GM18867 (cell line): ENCODE measurements around the gene DHX38.
A peak's percentile ranks its signal among the peaks of the same experiment; 100 is the strongest.
"Not testable (repeated sequence)": the region's sequence is repeated elsewhere in the genome, so short reads cannot be mapped to it uniquely, and the experiment has no call there.

Experiments used
- ATAC-seq: cut with Tn5 transposase; IDR thresholded peaks from one replicate; pipeline ENCODE4 v1.9.1; 2021; ENCODE audit warnings: mild to moderate bottlenecking, moderate library complexity; ENCODE audit not compliant: unreplicated experiment

Gene DHX38

GRCh38 chr16:72093448-72094265 is at the start of gene DHX38, which contains the start of gene TXNL4B:
TSS of gene DHX38 (plus strand) at chr16:72093847. CDS start at chr16:72096158, 2,311 bp downstream.
TSS of gene TXNL4B (minus strand) at chr16:72093620. CDS start at chr16:72090749, 2,871 bp downstream.
- peak; percentile 97 for ATAC-seq

- ATAC-seq, result no peak
These were observed 49.4 kb upstream of the DHX38 start for GRCh38 chr16:72044296-72044695.

- no peak for ATAC-seq
These were observed 48.8 kb upstream of the DHX38 start for GRCh38 chr16:72044825-72045359.

GRCh38 chr16:72049110-72049509 is 44.5 kb upstream of the DHX38 start:
- no peak for ATAC-seq

GRCh38 chr16:72050769-72051464 is 42.7 kb upstream of the DHX38 start:
- no peak for ATAC-seq

- no peak for ATAC-seq
These were observed 41.8 kb upstream of the DHX38 start for GRCh38 chr16:72051818-72052217.

- ATAC-seq, result not testable (repeated sequence)
These were observed 39.3 kb upstream of the DHX38 start, which contains the start of gene HP for GRCh38 chr16:72054254-72054847. TSS of gene HP (plus strand) at chr16:72054505. CDS start at chr16:72054653, 148 bp downstream.

- no peak for ATAC-seq
These were observed 37.7 kb upstream of the DHX38 start for GRCh38 chr16:72055911-72056310.

GRCh38 chr16:72057313-72057712 is 36.3 kb upstream of the DHX38 start:
- not testable (repeated sequence) for ATAC-seq

- ATAC-seq, result not testable (repeated sequence)
These were observed 34.6 kb upstream of the DHX38 start for GRCh38 chr16:72059060-72059459.

- ATAC-seq, result no peak
These were observed 33.2 kb upstream of the DHX38 start for GRCh38 chr16:72060405-72060804.

GRCh38 chr16:72061564-72061963 is 32.1 kb upstream of the DHX38 start:
- no peak for ATAC-seq

- ATAC-seq, result no peak
These were observed 29.2 kb upstream of the DHX38 start for GRCh38 chr16:72064361-72064894.

GRCh38 chr16:72066747-72067146 is 26.9 kb upstream of the DHX38 start:
- ATAC-seq, result peak; percentile 51

GRCh38 chr16:72068930-72069329 is 24.7 kb upstream of the DHX38 start:
- ATAC-seq, result no peak

GRCh38 chr16:72072514-72073342 is 20.9 kb upstream of the DHX38 start:
- no peak for ATAC-seq

GRCh38 chr16:72073560-72074230 is 20.0 kb upstream of the DHX38 start:
- no peak for ATAC-seq

GRCh38 chr16:72075067-72075466 is 18.6 kb upstream of the DHX38 start:
- not testable (repeated sequence) for ATAC-seq

GRCh38 chr16:72076991-72077706 is 16.5 kb upstream of the DHX38 start:
- not testable (repeated sequence) for ATAC-seq
